SK-N-SH treated with all-trans-retinoic acid at 6 μM for 48 hours (cell line): ENCODE data around the gene ALG3.

Experiments
- ATAC-seq: fragments of 200-7000 bp; cut with Tn5 transposase; 3 replicates; pipeline ENCODE4 v1.9.1; 2020; ENCODE audit warnings: mild to moderate bottlenecking, moderate library complexity
- ARNTL ChIP-seq: fragments of 450-650 bp; formaldehyde crosslinking; IDR thresholded peaks from 2 replicates; pipeline ENCODE4 v1.5.0; 2020; ENCODE audit warnings: low read depth, mild to moderate bottlenecking, moderate library complexity, borderline replicate concordance
- BACH2 ChIP-seq: fragments of 250-450 bp; sonication (Bioruptor Pico); IDR thresholded peaks from 2 replicates; pipeline ENCODE4 v1.9.0; 2021; ENCODE audit warnings: mild to moderate bottlenecking, borderline replicate concordance
- CSDC2 ChIP-seq: fragments of 250-450 bp; sonication (Bioruptor Pico); IDR thresholded peaks from 2 replicates; pipeline ENCODE4 v1.5.0; 2020; ENCODE audit warnings: mild to moderate bottlenecking, moderate library complexity
- ESRRG ChIP-seq: fragments of 250-450 bp; sonication (Bioruptor Pico); IDR thresholded peaks from 2 replicates; pipeline ENCODE4 v1.6.1; 2021; ENCODE audit warnings: mild to moderate bottlenecking
- GLIS3 ChIP-seq: fragments of 250-450 bp; sonication (Bioruptor Pico); IDR thresholded peaks from 2 replicates; pipeline ENCODE4 v1.5.0; 2020; ENCODE audit warnings: mild to moderate bottlenecking, moderate library complexity
- ISL1 ChIP-seq: fragments of 250-450 bp; sonication (Bioruptor Pico); IDR thresholded peaks from 2 replicates; pipeline ENCODE4 v2.1.2; 2022; ENCODE audit warnings: mild to moderate bottlenecking, moderate library complexity
- OSR1 ChIP-seq: fragments of 250-450 bp; sonication (Bioruptor Pico); IDR thresholded peaks from 2 replicates; pipeline ENCODE4 v1.8.0; 2022; ENCODE audit warnings: moderate library complexity, mild to moderate bottlenecking, inconsistent platforms
- PPARA ChIP-seq: fragments of 250-450 bp; sonication (Bioruptor Pico); IDR thresholded peaks from 2 replicates; pipeline ENCODE4 v1.5.0; 2020; ENCODE audit warnings: mild to moderate bottlenecking, borderline replicate concordance
- RARB ChIP-seq: fragments of 250-450 bp; sonication (Bioruptor Pico); IDR thresholded peaks from 2 replicates; pipeline ENCODE4 v1.8.0; 2021; ENCODE audit warnings: mild to moderate bottlenecking, moderate library complexity
- SNAI2 ChIP-seq: fragments of 250-450 bp; sonication (Bioruptor Pico); IDR thresholded peaks from 2 replicates; pipeline ENCODE4 v1.5.0; 2020; ENCODE audit warnings: mild to moderate bottlenecking, moderate library complexity
- TCF4 ChIP-seq: fragments of 250-450 bp; sonication (Bioruptor Pico); IDR thresholded peaks from 2 replicates; pipeline ENCODE4 v1.8.0; 2021; ENCODE audit warnings: mild to moderate bottlenecking, moderate library complexity, borderline replicate concordance
- TOX ChIP-seq: fragments of 250-450 bp; sonication (Bioruptor Pico); IDR thresholded peaks from 2 replicates; pipeline ENCODE4 v1.8.0; 2021; ENCODE audit warnings: mild to moderate bottlenecking, moderate library complexity, borderline replicate concordance
- ZC3H10 ChIP-seq: fragments of 250-450 bp; sonication (Bioruptor Pico); IDR thresholded peaks from 2 replicates; pipeline ENCODE4 v1.5.1; 2021; ENCODE audit warnings: mild to moderate bottlenecking, moderate library complexity
- ZFP3 ChIP-seq: fragments of 250-450 bp; sonication (Bioruptor Pico); IDR thresholded peaks from 2 replicates; pipeline ENCODE4 v1.5.0; 2020; ENCODE audit warnings: mild to moderate bottlenecking, moderate library complexity
- ZFP30 ChIP-seq: fragments of 450-650 bp; formaldehyde crosslinking; IDR thresholded peaks from 2 replicates; pipeline ENCODE4 v1.5.0; 2022; ENCODE audit warnings: mild to moderate bottlenecking, moderate library complexity
- ZNF565 ChIP-seq: fragments of 450-650 bp; formaldehyde crosslinking; conservative IDR thresholded peaks from 2 replicates; pipeline ENCODE4 v1.5.0; 2020; ENCODE audit warnings: low read depth, mild to moderate bottlenecking, moderate library complexity
- ZNF70 ChIP-seq: fragments of 450-650 bp; formaldehyde crosslinking; IDR thresholded peaks from 2 replicates; pipeline ENCODE4 v1.5.0; 2020; ENCODE audit warnings: mild to moderate bottlenecking, moderate library complexity
- ZNF8 ChIP-seq: fragments of 450-650 bp; formaldehyde crosslinking; IDR thresholded peaks from 2 replicates; pipeline ENCODE4 v1.5.0; 2020; ENCODE audit warnings: mild to moderate bottlenecking, moderate library complexity
- TF ChIP-seq, protein P1 (sequence below): fragments of 250-450 bp; sonication (Bioruptor Pico); IDR thresholded peaks from 2 replicates; pipeline ENCODE4 v1.8.0; 2021; ENCODE audit warnings: low read depth, mild to moderate bottlenecking, moderate library complexity, borderline replicate concordance
- TF ChIP-seq, protein P2 (sequence below): fragments of 250-450 bp; sonication (Bioruptor Pico); IDR thresholded peaks from 2 replicates; pipeline ENCODE4 v1.8.0; 2020; ENCODE audit warnings: mild to moderate bottlenecking, moderate library complexity, borderline replicate concordance
- TF ChIP-seq, protein P3 (sequence below): fragments of 250-450 bp; sonication (Bioruptor Pico); IDR thresholded peaks from 2 replicates; pipeline ENCODE4 v1.5.1; 2020; ENCODE audit warnings: low read depth, mild to moderate bottlenecking, moderate library complexity
- TF ChIP-seq, protein P4 (sequence below): fragments of 250-450 bp; sonication (Bioruptor Pico); IDR thresholded peaks from 2 replicates; pipeline ENCODE4 v1.5.0; 2020; ENCODE audit warnings: mild to moderate bottlenecking, moderate library complexity

The ALG3 gene

DNA sequence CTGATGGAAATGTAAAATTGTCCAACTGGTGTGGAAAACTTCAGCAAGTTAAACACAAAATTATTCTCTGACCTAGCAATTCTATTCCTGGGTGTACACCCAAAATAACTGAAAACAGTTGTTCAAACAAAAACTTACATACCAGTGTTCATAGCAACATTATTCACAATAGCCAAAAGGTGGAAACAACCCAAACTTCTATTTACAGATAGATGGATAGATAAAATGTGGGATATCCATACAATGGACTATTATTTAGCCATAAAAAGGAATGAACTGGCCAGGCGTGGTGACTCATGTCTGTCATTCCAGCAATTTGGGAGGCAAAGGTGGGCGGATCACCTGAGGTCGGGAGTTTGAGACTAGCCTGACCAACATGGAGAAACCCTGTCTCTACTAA lies 26.2 kb downstream of the ALG3 start:
- no peak for ATAC-seq

DNA sequence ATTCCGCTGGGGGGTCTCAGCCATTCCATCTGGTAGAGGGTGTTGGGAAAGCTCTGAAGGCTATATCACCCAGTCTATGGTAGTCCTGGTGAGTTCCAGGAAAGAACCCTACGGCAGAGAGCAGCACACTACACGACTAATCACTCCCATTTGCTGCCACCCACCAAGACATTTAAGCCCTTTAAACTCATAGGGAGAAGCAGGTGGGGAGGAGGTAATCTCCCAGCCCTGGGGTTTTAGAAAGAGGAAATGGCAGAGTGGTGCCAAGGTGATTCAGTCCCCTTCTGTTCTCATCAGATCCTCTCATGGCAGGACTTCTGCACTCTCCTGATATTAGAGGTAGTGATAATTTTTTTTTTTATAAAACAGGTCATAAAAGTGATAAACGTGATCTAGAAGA lies 29.9 kb downstream of the ALG3 start:
- TF ChIP-seq ARNTL (CRISPR knock-in tag) (no peak), ZNF565 (CRISPR knock-in tag) (no peak), BACH2 (CRISPR knock-in tag) (no peak), ZC3H10 (no peak), CSDC2 (no peak), RARB (CRISPR knock-in tag) (no peak), PPARA (no peak), SNAI2 (CRISPR knock-in tag) (no peak), ZFP30 (CRISPR knock-in tag) (no peak), OSR1 (CRISPR knock-in tag) (no peak), ESRRG (CRISPR knock-in tag) (no peak), TCF4 (CRISPR knock-in tag) (no peak), ZNF70 (CRISPR knock-in tag) (no peak), ZFP3 (no peak)
- TF ChIP-seq, protein P1, sequence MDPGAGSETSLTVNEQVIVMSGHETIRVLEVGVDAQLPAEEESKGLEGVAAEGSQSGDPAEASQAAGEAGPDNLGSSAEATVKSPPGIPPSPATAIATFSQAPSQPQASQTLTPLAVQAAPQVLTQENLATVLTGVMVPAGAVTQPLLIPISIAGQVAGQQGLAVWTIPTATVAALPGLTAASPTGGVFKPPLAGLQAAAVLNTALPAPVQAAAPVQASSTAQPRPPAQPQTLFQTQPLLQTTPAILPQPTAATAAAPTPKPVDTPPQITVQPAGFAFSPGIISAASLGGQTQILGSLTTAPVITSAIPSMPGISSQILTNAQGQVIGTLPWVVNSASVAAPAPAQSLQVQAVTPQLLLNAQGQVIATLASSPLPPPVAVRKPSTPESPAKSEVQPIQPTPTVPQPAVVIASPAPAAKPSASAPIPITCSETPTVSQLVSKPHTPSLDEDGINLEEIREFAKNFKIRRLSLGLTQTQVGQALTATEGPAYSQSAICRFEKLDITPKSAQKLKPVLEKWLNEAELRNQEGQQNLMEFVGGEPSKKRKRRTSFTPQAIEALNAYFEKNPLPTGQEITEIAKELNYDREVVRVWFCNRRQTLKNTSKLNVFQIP, result no peak
- TF ChIP-seq, protein P2, sequence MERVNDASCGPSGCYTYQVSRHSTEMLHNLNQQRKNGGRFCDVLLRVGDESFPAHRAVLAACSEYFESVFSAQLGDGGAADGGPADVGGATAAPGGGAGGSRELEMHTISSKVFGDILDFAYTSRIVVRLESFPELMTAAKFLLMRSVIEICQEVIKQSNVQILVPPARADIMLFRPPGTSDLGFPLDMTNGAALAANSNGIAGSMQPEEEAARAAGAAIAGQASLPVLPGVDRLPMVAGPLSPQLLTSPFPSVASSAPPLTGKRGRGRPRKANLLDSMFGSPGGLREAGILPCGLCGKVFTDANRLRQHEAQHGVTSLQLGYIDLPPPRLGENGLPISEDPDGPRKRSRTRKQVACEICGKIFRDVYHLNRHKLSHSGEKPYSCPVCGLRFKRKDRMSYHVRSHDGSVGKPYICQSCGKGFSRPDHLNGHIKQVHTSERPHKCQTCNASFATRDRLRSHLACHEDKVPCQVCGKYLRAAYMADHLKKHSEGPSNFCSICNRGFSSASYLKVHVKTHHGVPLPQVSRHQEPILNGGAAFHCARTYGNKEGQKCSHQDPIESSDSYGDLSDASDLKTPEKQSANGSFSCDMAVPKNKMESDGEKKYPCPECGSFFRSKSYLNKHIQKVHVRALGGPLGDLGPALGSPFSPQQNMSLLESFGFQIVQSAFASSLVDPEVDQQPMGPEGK (CRISPR knock-in tag), result no peak
- TF ChIP-seq, protein P3, sequence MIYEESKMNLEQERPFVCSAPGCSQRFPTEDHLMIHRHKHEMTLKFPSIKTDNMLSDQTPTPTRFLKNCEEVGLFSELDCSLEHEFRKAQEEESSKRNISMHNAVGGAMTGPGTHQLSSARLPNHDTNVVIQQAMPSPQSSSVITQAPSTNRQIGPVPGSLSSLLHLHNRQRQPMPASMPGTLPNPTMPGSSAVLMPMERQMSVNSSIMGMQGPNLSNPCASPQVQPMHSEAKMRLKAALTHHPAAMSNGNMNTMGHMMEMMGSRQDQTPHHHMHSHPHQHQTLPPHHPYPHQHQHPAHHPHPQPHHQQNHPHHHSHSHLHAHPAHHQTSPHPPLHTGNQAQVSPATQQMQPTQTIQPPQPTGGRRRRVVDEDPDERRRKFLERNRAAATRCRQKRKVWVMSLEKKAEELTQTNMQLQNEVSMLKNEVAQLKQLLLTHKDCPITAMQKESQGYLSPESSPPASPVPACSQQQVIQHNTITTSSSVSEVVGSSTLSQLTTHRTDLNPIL (CRISPR knock-in tag), result no peak
- no peak for ATAC-seq

More for the DNA sequence above, 26.2 kb downstream of the ALG3 start:
- TF ChIP-seq ZNF70 (CRISPR knock-in tag) (no peak), ISL1 (CRISPR knock-in tag) (no peak), CSDC2 (no peak), OSR1 (CRISPR knock-in tag) (no peak), PPARA (no peak), TCF4 (CRISPR knock-in tag) (no peak), RARB (CRISPR knock-in tag) (no peak), BACH2 (CRISPR knock-in tag) (no peak), GLIS3 (CRISPR knock-in tag) (no peak), ZC3H10 (no peak), ZFP3 (no peak)
- TF ChIP-seq, protein P1, result no peak

DNA sequence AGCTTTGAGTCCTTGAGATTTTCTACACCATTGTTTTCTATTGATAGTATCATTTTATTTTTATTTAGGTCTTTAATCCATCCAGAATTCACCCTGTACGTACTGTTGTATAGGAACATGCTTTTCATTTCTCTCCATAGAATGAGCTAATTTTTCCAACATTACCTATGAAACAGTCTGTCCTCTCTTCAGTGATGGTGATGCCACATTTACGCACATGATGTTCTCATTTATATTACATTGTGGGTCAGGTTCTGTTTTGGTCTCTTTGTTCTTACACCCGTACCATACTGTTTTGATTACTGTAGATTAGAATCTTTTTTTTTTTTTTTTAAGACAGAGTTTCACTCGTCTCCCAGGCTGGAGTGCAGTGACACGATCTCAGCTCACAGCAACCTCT lies 37.0 kb downstream of the ALG3 start:
- TF ChIP-seq ZNF70 (CRISPR knock-in tag) (no peak; the same call in 1 of the 2 replicates), ESRRG (CRISPR knock-in tag) (no peak), ARNTL (CRISPR knock-in tag) (no peak), PPARA (no peak), ZC3H10 (no peak)
- TF ChIP-seq, all 23 proteins: peak for 0
- peak; percentile 55; the same call in 1 of the 3 replicates for ATAC-seq

DNA sequence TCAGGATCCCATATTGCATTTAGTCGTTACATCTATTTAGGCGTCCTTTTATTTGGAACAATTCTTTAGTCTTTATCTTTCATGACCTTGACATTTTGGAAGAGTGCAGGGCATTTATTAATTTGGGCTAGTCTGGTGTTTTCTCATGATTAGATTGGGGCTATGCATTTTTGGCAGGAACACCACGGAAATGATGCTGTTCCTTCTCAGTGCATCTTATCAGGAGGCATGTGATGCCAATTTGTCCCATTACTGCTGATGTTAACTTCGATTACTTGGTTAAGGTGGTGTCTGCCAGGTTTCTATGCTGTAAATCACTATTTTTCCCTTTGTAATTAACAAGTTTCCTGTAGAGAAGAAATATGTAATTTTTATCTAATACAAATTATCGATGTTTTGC lies 37.5 kb downstream of the ALG3 start:
- no peak; the same call in 2 of the 3 replicates for ATAC-seq
- TF ChIP-seq ESRRG (CRISPR knock-in tag) (peak; percentile 94), OSR1 (CRISPR knock-in tag) (no peak), ZFP3 (0 out of 2 replicates have a peak, but pooled peaks have one; percentile 49), RARB (CRISPR knock-in tag) (no peak), SNAI2 (CRISPR knock-in tag) (no peak), PPARA (no peak), GLIS3 (CRISPR knock-in tag) (peak; percentile 89; the same call in 1 of the 2 replicates), TCF4 (CRISPR knock-in tag) (peak; percentile 99), ZNF565 (CRISPR knock-in tag) (no peak), ZNF70 (CRISPR knock-in tag) (no peak; the same call in 1 of the 2 replicates), TOX (no peak), BACH2 (CRISPR knock-in tag) (no peak), ZNF8 (CRISPR knock-in tag) (peak; percentile 31; the same call in 1 of the 2 replicates)
- TF ChIP-seq, protein P1, result no peak; the same call in 1 of the 2 replicates
- TF ChIP-seq, protein P3 (CRISPR knock-in tag), result 0 out of 2 replicates have a peak, but pooled peaks have one; percentile 34
- TF ChIP-seq, protein P4, sequence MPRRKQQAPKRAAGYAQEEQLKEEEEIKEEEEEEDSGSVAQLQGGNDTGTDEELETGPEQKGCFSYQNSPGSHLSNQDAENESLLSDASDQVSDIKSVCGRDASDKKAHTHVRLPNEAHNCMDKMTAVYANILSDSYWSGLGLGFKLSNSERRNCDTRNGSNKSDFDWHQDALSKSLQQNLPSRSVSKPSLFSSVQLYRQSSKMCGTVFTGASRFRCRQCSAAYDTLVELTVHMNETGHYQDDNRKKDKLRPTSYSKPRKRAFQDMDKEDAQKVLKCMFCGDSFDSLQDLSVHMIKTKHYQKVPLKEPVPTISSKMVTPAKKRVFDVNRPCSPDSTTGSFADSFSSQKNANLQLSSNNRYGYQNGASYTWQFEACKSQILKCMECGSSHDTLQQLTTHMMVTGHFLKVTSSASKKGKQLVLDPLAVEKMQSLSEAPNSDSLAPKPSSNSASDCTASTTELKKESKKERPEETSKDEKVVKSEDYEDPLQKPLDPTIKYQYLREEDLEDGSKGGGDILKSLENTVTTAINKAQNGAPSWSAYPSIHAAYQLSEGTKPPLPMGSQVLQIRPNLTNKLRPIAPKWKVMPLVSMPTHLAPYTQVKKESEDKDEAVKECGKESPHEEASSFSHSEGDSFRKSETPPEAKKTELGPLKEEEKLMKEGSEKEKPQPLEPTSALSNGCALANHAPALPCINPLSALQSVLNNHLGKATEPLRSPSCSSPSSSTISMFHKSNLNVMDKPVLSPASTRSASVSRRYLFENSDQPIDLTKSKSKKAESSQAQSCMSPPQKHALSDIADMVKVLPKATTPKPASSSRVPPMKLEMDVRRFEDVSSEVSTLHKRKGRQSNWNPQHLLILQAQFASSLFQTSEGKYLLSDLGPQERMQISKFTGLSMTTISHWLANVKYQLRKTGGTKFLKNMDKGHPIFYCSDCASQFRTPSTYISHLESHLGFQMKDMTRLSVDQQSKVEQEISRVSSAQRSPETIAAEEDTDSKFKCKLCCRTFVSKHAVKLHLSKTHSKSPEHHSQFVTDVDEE (CRISPR knock-in tag), result peak; percentile 97
